Stimulated activated CD8-positive, alpha-beta memory T cell treated with anti-CD3 and anti-CD28 coated beads, Interleukin-4, amount 100 ng/mL, for 48 hours (primary cell): ENCODE measurements around the gene DNAJC17.

ENCODE experiments used
- DNase-seq: peaks from one replicate; pipeline ENCODE4 v3.0.0-alpha.2; 2020

The DNAJC17 gene

DNA sequence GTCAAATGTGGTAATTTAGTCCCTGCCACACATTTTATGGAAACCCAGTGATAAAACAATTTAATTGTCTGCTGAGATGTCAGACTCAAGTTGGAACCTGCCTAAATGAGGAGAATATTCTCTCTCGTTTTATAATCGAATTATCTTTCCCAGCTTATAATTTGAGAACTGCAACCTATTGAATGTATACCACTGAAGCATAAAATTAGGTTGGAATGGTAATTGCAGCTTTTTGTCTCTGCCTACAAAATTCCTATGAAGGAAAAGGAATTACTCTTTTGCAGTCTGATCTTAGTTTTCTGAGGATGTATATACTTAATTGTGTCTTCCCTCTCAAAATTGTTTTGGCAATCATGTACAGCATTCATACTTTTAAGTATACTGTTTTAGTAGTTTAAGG is 83.4 kb downstream of the DNAJC17 start:
- no peak for DNase-seq

DNA sequence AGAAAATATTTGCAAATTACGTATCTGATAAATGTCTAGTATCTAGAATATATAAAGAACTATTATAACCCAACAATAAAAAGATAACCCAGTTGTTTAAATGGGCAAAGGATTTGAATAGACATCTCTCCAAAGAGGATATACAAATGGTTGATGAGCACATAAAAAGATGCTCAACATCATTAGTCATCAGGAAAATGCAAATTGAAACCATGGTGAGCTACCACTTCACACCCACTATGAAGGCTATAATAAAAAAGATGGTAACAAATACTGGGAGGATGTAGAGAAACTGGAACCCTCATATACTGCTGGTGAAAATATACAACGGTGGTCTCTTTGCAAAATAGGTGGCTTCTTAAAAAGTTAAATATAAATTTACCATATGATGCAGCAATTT is 84.3 kb downstream of the DNAJC17 start:
- DNase-seq: no peak

DNA sequence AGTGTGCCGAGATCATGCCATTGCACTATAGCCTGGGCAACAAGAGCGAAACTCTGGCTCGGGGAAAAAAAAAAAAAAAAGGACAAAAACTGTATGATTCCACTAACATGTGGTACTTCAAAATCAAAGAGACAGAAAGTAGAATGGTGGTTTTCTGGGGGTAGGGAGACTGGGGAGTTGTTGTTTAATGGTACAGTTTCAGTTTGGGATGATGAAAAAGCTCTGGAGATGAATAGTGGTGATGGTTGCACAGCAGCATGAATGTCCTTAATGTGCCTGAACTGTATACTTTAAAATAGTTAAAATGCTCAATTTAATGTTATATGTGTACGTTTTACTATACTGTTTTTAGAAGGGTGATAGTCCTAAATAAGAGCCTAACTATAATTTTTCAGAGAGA is 84.9 kb downstream of the DNAJC17 start:
- no peak for DNase-seq

DNA sequence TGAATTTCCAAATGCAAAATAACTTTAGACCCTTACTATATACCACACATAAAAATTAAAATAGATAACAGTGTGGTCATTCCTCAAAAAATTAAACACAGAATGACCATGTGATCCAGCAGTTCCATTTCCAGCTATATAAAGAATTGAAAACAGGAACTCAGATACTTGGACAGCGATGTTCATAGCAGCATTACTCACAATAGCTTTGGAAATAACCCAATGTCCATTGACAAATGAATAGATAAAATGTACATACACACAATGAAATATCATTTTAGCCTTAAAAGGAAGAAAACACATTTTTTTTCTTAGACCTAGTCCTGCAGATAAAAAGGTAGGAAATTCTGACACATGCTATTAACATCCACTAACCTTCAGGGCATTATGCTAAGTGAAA is 85.6 kb downstream of the DNAJC17 start:
- DNase-seq: no peak

DNA sequence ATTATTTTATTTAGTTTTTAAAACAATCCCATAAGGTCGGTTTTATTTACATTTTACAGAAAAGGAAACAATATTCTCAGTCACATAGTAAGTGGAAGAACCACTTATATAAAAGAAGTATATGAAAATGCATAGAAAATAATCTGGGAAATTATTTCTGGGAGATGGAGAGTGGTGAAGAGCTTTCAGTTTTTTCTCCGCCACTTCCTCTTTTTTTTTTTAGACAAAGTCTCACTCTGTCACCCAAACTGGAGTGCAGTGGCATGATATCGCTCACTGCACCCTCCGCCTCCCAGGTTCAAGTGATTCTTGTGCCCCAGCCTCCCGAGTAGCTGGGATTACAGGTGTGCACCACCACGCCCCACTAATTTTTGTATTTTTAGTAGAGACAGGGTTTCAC is 91.1 kb downstream of the DNAJC17 start:
- DNase-seq: no peak
